Measurements from ENCODE around the gene POT1.
"Not testable (repeated sequence)": the region's sequence is repeated elsewhere in the genome, so short reads cannot be mapped to it uniquely, and the experiment has no call there.

POT1 gene, protein sequence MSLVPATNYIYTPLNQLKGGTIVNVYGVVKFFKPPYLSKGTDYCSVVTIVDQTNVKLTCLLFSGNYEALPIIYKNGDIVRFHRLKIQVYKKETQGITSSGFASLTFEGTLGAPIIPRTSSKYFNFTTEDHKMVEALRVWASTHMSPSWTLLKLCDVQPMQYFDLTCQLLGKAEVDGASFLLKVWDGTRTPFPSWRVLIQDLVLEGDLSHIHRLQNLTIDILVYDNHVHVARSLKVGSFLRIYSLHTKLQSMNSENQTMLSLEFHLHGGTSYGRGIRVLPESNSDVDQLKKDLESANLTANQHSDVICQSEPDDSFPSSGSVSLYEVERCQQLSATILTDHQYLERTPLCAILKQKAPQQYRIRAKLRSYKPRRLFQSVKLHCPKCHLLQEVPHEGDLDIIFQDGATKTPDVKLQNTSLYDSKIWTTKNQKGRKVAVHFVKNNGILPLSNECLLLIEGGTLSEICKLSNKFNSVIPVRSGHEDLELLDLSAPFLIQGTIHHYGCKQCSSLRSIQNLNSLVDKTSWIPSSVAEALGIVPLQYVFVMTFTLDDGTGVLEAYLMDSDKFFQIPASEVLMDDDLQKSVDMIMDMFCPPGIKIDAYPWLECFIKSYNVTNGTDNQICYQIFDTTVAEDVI

DNA sequence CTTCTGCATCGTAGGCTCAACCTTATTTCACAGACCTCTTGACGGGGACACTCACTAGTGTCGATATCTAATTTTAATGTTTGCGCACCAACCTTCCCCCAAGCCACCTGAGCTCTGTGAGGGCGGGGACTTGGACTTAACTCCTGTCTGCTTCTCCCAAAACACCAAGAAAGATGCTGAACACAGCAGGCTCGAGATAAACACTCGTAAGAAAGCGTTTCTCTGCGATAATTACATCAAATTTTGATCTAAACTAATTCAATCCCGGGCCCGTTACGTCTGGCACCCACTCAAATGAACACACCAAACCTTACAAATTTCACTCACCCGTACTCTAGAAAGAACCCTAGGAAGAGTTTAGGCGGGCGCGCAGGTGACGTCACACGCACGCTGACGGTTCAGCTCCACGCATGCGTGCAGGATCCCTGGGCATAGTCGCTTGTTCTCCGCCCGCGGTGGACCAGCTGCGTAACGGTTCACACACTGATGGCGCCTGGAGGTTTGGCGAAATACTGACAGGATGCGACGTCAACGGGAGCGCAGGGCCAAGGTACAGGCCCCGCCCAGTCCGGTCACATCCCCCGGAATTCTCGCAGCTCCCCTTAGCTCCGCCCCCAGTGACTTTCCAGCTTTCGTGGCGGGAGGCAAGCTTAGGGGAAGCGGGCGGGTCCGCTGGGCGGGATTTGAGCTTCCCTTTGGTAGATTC lies at the start of gene POT1:
TSS of gene POT1 (minus strand) at position 359 of the 706 bp plus-strand sequence. CDS start 32,652 bp downstream, outside the sequence.
- DNase-seq (ENCODE audit: low read depth, low spot score), result peak; percentile 96
- peak within 1 kb of the TSS; percentile 48 for H3K27ac ChIP-seq

DNA sequence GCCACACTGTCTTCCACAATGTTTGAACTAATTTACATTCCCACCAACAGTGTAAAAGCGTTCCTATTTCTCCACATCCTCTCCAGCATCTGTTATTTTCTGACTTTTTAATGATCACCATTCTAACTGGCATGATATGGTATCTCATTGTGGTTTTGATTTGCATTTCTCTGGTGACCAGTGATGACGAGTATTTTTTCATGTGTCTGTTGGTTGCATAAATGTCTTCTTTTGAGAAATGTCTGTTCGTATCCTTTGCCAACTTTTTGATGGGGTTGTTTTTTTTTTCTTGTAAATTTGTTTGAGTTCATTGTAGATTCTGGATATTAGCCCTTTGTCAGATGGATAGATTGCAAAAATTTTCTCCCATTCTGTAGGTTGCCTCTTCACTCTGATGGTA lies 45.5 kb upstream of the POT1 start:
- DNase-seq (ENCODE audit: low read depth, low spot score); H3K27ac ChIP-seq: not testable (repeated sequence)

DNA sequence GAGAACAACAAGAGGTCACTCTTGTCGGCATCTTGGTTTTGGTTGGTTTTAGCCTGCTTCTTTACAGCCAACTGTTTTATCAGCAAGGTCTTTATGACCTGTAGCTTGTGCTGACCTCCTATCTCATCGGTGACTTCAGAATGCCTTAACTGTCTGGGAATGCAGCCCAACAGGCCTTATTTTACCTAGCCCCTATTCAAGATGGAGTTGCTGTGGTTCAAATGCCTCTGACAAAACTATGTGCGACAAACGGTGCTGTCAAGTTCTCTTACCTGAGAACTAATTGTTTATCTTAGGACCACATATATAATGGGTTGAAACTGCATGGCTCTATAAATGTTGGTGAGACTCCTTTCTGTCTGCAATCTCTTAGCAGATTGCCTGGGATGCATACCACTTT lies 35.9 kb upstream of the POT1 start:
- no peak overlapping the region for H3K27ac ChIP-seq
- no peak for DNase-seq (ENCODE audit: low read depth, low spot score)

DNA sequence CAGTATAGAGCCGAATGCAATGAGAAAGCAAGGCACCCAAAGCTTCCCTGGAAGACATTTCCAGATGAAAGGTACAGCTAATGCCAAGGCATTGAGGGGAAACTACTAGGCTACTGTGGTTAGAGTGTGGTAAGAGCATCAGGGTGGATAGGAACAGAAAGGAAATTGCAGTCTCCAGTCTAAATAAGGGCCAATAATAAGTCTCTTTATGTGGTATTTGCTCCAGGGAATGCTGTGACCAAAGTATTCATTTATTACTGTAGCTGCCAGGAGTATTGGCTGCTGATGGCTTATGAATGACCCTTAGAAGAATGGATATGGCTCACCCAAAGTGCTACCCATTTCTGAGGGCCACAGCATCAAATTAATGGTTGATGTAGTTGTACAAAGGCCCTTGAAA lies 30.1 kb upstream of the POT1 start:
- no peak for DNase-seq (ENCODE audit: low read depth, low spot score)
- H3K27ac ChIP-seq, result no peak overlapping the region

DNA sequence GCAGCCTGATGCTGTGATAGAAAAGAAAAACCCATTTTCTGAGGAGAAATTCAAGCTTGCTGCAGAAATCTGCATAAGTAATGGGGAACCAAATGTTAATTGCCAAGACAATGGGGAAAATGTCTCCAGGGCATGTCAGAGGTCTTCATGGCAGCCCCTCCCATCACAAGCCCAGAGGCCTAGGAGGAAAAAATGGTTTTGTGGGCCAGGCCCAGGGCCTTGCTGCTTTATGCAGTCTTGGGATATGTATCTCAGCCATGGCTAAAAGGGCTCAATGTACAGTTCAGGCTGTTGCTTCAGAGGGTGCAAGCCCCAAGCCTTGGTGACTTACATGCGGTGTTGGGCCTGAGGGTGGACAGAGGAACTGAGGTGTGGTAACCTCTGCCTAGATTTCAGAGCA lies 28.3 kb upstream of the POT1 start:
- not testable (repeated sequence) for DNase-seq (ENCODE audit: low read depth, low spot score); H3K27ac ChIP-seq

DNA sequence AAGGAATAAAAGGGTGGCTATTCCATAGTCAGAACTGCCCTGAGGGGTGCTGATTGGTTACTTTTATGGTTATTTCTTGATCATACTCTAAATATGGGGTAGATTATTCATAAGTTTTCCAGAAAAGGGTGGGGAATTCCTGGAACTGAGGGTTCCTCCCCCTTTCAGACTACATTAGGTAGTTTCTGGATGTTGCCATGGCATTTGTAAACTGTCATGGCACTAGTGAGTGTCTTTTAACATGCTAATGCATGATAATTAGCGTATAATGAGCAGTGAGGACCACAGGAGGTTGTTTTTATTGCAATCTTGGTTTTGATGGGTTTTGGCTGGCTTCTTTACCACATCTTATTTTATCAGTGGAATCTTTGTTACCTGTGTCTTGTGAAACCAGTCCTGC lies 26.5 kb upstream of the POT1 start:
- no peak overlapping the region for H3K27ac ChIP-seq
- no peak for DNase-seq (ENCODE audit: low read depth, low spot score)

DNA sequence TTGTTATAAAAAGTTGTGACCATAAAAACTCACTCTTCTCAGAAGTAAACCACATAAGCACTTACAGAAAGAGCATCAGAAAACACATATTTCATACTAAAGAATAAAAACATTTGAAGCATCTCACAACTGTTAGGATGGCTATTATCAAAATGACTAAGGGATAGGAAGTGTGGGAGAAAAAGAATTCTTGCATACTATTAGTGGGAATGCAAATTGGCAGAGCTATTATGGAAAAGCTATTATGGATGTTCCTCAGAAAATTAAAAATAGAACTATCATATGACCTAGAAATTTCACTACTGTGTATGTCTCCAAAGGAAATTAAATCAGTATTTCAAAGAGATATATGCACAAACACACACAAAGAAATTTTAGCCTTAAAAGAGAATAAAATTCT lies 25.2 kb upstream of the POT1 start:
- H3K27ac ChIP-seq, result no peak overlapping the region
- DNase-seq (ENCODE audit: low read depth, low spot score), result no peak

DNA sequence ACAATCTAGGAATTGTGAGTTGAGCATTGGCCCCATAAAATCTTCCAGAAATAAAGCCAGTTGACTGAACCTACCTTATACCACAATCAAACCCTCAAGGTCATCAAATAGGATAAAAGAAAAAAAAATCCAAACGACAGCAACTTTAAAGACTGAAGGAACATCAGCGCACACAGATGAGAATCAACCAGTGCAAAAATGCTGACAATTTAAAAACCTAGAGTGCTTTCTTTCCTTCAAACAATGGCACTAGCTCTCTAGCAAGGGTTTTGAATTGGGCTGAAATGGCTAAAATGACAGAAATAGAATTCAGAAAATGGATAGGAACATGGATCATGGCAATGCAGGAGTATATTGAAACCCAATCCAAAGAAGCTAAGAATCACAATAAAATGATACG lies 16.1 kb upstream of the POT1 start:
- no peak overlapping the region for H3K27ac ChIP-seq
- no peak for DNase-seq (ENCODE audit: low read depth, low spot score)

DNA sequence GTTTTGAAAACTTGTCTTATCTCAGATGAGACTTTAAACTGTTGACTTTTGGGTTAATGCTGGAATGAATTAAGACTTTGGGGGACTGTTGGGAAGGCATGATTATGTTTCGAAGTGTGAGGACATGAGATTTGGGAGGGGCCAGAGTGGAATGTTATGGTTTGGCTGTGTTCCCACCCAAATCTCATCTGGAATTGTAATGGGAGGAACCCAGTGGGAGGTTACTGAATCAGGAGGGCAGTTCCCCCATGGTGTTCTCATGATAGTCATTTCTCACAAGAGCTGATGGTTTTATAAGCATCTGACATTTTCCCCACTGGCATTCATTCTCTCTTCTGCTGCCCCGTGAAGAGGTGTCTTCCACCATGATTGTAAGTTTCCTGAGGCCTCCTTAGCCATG lies 13.8 kb upstream of the POT1 start:
- H3K27ac ChIP-seq, result no peak overlapping the region
- no peak for DNase-seq (ENCODE audit: low read depth, low spot score)

DNA sequence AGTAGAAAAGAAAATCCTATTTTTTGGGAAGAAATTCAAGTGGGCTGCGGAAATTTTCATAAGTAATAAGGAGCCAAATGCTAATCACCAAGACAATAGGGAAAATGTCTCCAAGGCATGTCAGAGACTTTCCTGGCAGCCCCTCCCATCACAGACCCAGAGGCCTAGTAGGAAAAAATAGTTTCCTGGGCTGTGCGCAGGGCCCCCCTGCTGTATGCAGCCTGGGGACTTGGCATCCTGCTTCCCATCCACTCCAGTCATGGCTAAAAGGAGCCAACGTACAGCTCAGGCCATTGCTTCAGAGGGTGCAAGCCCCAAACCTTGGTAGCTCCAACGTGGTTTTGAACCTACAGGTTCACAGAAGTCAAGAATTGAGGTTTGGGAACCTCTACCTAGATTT lies 12.8 kb upstream of the POT1 start:
- DNase-seq (ENCODE audit: low read depth, low spot score), result no peak
- no peak overlapping the region for H3K27ac ChIP-seq

DNA sequence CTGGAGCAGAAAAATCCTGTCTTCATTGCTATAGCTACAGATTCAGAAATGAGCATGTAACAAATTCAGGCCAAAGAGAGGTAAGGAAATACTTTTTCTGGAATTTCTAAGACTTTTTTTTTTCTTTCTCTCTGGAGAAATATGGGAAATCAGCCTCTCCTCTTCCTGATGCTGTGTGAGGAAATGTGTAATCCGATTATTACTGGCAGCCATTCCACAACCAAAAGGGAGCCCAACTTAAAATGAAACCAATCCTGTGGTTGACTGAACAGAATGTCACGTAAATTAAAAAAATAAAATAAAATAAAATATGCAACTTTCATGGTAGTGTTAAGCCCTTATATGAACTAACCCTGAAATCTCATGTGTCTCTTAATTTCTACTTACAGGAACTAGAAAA lies 10.7 kb upstream of the POT1 start:
- no peak for DNase-seq (ENCODE audit: low read depth, low spot score)
- no peak overlapping the region for H3K27ac ChIP-seq

DNA sequence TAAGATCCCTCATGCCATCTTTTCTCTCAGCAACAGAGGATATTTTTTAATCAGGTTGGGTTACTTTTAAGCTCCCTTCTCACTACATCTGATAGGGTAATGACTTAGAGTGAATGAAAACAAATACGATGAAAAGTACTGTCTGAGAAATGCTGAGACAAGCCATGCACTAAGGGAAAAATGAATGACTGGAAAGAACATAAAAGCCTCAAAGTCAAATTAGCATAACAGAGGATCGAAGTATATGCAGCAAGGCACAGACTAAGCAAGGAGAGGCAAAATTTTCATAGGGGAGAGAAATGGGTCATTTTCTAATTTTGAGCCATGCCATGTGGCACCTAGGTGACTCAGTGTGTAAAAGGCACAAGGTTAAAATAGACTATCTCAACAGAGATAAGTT lies 8.5 kb upstream of the POT1 start:
- H3K27ac ChIP-seq, result no peak overlapping the region
- no peak for DNase-seq (ENCODE audit: low read depth, low spot score)

DNA sequence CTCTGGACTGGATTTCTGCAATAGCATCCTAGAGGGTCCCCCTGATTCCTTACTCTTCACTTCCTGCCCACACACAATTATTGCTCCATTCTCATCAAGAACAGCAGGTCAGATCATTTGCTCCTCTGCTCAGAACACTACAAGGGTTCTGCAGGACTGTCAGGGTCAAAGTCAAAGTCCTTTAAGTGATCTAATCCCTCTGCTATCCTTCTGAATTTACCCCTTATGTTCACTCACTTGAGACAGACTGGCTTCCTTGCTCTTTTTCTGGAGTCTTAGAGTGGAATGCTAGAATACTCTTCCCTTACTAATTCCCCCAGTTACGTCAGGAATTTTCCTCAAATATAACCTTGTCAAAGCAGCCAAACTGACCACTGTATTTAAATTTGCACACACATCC lies 7.5 kb upstream of the POT1 start:
- no peak overlapping the region for H3K27ac ChIP-seq
- no peak for DNase-seq (ENCODE audit: low read depth, low spot score)

DNA sequence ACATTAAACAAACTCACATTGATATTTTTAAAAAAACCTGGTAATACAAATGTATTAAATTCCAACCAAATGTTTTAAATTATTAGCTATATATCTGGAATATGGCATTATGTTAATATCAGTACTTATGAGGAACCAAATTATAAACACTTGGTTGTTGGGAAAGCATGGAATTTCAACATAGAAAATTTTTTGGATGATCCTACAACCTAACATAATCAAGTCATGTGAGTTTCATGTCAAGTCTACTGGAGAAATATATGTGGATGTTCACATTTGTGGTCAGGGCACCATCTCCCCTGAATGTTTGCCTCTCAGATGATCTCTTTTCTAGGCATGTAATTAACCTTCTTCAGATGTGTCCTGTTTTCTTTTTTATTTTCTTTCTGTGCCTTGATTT lies 5.2 kb upstream of the POT1 start:
- DNase-seq (ENCODE audit: low read depth, low spot score), result no peak
- no peak overlapping the region for H3K27ac ChIP-seq

DNA sequence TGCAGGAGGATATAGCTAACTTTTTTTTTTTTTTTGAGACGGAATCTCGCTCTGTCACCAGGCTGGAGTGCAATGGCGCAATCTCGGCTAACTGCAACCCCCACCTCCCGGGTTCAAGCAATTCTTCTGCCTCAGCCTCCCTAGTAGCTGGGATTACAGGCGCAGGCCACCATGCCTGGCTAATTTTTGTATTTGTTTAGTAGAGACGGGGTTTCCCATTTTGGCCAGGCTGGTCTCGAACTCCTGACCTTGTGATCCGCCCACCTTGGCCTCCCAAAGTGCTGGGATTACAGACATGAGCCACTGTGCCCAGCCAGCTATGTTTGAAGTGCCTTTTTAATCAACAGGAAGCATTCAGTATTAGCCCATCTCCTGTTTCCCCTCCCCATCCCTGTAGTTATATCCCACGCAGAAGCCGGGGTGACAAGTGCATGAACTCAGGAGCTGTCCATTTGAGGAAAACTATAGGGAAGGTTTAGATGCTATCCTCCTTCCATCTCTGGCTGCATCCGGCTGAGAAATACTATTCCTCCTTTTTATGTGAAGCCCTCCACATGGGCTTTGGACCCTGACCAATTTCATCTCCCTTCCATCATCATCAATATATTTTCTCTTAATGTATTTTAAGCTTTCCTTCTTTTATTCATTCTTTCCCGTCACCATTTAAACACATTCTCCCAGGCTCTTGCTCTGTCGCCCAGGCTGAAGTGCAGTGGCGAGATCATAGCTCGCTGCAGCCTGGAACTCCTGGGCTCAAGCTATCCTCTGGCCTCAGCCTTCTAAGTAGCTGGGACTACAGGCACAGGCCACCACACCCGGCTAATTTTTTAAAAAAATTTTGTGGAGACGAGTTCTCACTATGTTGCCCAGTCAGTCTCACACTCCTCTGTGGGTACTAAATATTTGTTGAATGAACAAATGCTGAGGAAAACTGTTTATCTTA lies 1.3 kb upstream of the POT1 start:
- DNase-seq (ENCODE audit: low read depth, low spot score), result no peak
- no peak overlapping the region for H3K27ac ChIP-seq

DNA sequence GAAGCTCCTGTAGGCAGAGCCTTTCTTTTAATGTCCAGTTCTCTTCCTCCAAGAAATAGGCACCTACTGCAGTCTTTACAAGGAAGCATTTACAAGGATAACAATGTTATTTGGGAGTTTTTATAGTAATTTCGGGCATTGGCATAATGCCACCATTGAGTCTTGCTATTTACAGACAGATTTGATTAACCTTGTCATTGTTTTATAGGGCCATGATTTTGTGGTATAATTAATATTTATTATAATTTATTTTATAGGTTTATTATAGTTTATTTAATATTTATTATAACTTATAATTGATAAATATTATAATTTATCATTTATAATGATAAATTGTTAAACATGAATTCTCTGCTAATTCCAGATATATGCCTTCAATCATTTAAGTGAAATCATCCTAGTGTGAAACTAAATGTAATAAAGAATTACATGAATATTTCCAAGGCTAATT lies 573 bp upstream of the POT1 start:
- peak overlapping the region; percentile 48 for H3K27ac ChIP-seq
- no peak for DNase-seq (ENCODE audit: low read depth, low spot score)

DNA sequence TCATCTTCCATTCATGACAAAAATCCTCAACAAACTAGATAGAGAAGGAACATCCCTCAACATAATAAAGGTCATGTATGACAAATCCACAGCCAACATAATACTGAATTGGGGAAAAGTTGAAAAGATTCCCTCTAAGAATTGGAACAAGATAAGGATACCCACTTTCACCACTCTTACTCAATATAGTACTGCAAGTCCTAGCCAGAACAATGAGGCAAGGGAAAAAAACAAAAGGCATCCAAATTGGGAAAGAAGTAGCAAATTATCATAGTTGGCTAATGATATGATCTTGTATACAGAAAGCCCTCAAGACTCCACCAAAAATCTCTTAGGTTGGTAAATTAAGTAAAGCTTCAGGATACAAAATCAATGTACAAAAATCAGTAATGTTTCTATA lies 4.7 kb downstream of the POT1 start:
- no peak for DNase-seq (ENCODE audit: low read depth, low spot score)

DNA sequence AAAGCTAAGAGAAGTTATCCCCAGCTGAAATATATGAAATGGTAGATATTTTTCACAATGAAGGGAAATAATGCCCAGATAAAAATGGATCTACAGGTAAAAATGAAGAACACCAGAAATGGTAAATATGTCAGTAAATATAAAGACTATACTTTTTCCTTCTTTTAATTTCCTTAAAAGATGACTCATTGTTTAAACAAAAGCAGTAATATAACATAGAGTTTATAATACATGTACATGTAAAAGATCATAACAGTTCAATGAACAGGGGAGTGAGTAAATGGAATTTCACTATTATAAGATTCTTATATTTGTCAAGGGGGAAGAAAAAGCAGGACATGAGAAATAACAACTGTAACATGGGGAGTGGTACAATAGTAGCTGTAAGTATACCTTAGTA lies 7.4 kb downstream of the POT1 start:
- DNase-seq (ENCODE audit: low read depth, low spot score), result no peak
- no peak overlapping the region for H3K27ac ChIP-seq

More for the DNA sequence above, 4.7 kb downstream of the POT1 start:
- H3K27ac ChIP-seq, result no peak overlapping the region

DNA sequence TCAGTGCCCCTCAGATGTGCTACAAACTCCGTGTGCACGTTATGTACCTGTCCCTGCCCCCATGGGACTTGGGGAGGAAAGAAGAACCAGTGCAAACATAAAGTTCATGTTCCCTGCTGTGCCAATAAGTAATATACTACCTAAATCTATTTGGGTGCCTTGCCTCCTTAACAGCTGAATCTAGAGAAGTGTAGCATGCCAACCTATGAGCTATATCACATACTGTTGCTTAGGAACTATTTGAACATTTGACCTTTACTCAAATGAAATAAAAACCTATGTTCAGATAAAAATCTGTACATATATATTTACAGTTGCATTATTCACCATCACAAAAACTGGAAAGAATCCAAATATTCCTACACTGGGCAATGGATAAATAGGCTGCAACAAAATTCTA lies 9.8 kb downstream of the POT1 start:
- no peak overlapping the region for H3K27ac ChIP-seq
- DNase-seq (ENCODE audit: low read depth, low spot score), result no peak

DNA sequence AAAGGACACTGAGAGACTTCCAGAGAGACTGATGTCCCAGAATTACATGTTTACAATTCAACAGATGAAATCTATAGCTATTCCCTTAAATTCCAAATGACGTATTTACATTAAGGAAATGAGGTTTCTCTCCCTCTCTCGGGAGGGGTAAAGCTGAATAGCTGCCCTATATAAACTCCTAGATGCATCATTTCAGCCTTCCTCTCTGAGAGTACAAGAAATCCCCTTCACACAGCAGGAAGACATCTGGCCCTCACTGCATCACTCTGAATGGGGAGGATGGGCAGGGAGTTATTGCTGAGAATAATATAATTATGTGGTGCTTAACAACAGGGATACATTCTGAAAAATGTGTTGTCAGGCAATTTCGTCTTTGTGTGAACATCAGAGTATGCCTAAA lies 11.0 kb downstream of the POT1 start:
- no peak overlapping the region for H3K27ac ChIP-seq
- no peak for DNase-seq (ENCODE audit: low read depth, low spot score)

All from epithelial cell of prostate (primary cell).